ENCODE results near the gene FAM219B. TPM values are rescaled to one million over a fixed set of nuclear protein-coding genes. Genes with fewer than 3 reads are reported as not detected.

The FAM219B gene
- total and polyA plus RNA-seq, 2 of the 4 experiments (the other 2 are of a cell fraction), result 24.9 to 48.7 TPM

DNA sequence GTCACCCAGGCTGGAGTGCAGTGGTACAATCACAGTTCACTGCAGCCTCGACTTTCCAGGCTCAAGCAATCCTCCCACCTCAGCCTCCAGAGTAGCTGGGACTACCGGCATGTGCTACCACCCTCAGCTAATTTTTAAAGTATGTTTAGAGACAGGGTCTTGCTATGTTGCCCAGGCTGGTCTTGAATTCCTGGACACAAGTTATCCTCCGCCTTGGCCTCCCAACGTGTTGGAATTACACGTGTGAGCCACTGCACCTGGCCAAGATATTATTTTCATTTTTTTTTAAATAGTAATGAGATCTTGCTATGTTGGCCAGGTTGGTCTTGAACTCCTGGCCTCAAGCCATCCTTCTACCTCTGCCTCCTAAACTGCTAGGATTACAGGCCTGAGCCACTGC is 21.2 kb downstream of the FAM219B start:
- H2BK5ac ChIP-seq (ENCODE audit: low read depth, low read length, poor library complexity, severe bottlenecking), result no peak overlapping the region
- TF ChIP-seq RFX5 (IDR thresholded peaks at IDR 0.05; ENCODE audit: low read depth, low read length) (no peak), CEBPB (IDR thresholded peaks at IDR 0.05; ENCODE audit: low read depth, low read length) (no peak), FOS (IDR thresholded peaks at IDR 0.05; ENCODE audit: low read depth, low read length) (no peak)
- TF ChIP-seq, protein P1, sequence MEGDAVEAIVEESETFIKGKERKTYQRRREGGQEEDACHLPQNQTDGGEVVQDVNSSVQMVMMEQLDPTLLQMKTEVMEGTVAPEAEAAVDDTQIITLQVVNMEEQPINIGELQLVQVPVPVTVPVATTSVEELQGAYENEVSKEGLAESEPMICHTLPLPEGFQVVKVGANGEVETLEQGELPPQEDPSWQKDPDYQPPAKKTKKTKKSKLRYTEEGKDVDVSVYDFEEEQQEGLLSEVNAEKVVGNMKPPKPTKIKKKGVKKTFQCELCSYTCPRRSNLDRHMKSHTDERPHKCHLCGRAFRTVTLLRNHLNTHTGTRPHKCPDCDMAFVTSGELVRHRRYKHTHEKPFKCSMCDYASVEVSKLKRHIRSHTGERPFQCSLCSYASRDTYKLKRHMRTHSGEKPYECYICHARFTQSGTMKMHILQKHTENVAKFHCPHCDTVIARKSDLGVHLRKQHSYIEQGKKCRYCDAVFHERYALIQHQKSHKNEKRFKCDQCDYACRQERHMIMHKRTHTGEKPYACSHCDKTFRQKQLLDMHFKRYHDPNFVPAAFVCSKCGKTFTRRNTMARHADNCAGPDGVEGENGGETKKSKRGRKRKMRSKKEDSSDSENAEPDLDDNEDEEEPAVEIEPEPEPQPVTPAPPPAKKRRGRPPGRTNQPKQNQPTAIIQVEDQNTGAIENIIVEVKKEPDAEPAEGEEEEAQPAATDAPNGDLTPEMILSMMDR (conservative IDR thresholded peaks at IDR 0.05; ENCODE audit: low read depth, low read length), result no peak
- H2AK9ac ChIP-seq (replicated peaks; ENCODE audit: low read depth, low read length, poor library complexity), result no peak overlapping the region
- intact Hi-C loops (cut with micrococcal nuclease), result no loop called here
- CTCF ChIA-PET, result interaction anchor here (1.0 kb wide), 1 partner anchor 17 kb away, joined by 3 read pairs; no protein-coding TSS in a partner anchor
- DNase-seq (no peak), ATAC-seq (ENCODE audit: low read depth) (no peak)
- no peak overlapping the region for H3K14ac ChIP-seq (replicated peaks; ENCODE audit: low read depth, low read length)
- H3K4me3 ChIP-seq (ENCODE audit: insufficient read depth, low read depth, low read length), result no peak overlapping the region
- H2AK5ac ChIP-seq (ENCODE audit: low read depth, low read length), result no peak overlapping the region
- peaks cover 9% of the 10 kb centered on the region for H3K4me1 ChIP-seq (ENCODE audit: control insufficient read depth, insufficient read depth, low read length)
- H3K79me1 ChIP-seq (ENCODE audit: low read depth in 1 of 2, low read length in 2 of 2), result peaks cover 5 to 7% of the 10 kb centered on the region in 2 experiments; a peak in 3 of 4 replicates
- H2BK15ac ChIP-seq (ENCODE audit: low read depth, low read length), result no peak overlapping the region
- H2BK120ac ChIP-seq (ENCODE audit: low read depth, low read length), result no peak overlapping the region
- no peak overlapping the region for H3K27ac ChIP-seq (ENCODE audit: insufficient read depth, low read length)
- dilution Hi-C loops (cut with HindIII; ENCODE audit: low sequenced_read_pairs, unreplicated experiment), result no loop called here
- no peak overlapping the region for H4K5ac ChIP-seq (ENCODE audit: low read depth, low read length)
- H3K9ac ChIP-seq (ENCODE audit: low read depth, low read length), result no peak overlapping the region
- no peaks in the 10 kb centered on the region for H3K36me3 ChIP-seq (ENCODE audit: control insufficient read depth, insufficient read depth, low read length)
- no TSS peak for BruUV-seq (replicated peaks)
- no peaks in the 10 kb centered on the region for H3K27me3 ChIP-seq (ENCODE audit: control insufficient read depth, insufficient read depth, low read length)
- no peak overlapping the region for H3K4me2 ChIP-seq (ENCODE audit: low read depth, low read length)
- in situ Hi-C loops (cut with MboI; ENCODE audit: low sequenced_read_pairs), result no loop called here
- H2BK20ac ChIP-seq (ENCODE audit: low read depth, low read length), result no peak overlapping the region
- WGBS, 2 experiments (ENCODE audit: extremely low coverage in 2 of 2, insufficient read length in 1 of 2), result no CpG with 5 or more reads among the region's 5 CpGs
- no peak overlapping the region for H4K8ac ChIP-seq (ENCODE audit: low read depth in 2 of 2, low read length in 2 of 2)
- no peak overlapping the region for H3K4ac ChIP-seq (ENCODE audit: low read depth, low read length)
- H3K9me3 ChIP-seq (ENCODE audit: control insufficient read depth, insufficient read depth, low read length), result no peaks in the 10 kb centered on the region; the same call in 1 of the 2 replicates
- no peak overlapping the region for H2AFZ ChIP-seq (replicated peaks; ENCODE audit: low read length, poor library complexity)
- H3K9me1 ChIP-seq (ENCODE audit: insufficient read depth, low read length), result peaks cover 4% of the 10 kb centered on the region; the same call in 1 of the 2 replicates
- POLR2A ChIA-PET (ENCODE audit: unreplicated experiment), result no interaction called here
- H4K20me1 ChIP-seq (ENCODE audit: insufficient read depth, low read length), result no peaks in the 10 kb centered on the region
- no peak overlapping the region for H3K23ac ChIP-seq (ENCODE audit: low read depth, low read length)
- H3K18ac ChIP-seq (ENCODE audit: low read depth, low read length), result no peak overlapping the region
- no peak overlapping the region for H4K91ac ChIP-seq (ENCODE audit: insufficient read depth, low read depth, low read length)
- no peak overlapping the region for H3K56ac ChIP-seq (ENCODE audit: extremely low read depth, insufficient read depth, low read length)
